CD14-positive monocyte (primary cell): Measurements from ENCODE around the gene STAT5A. TPM values are rescaled to one million over a fixed set of nuclear protein-coding genes. Genes with fewer than 3 reads are reported as not detected.

ENCODE experiments used
- DNase-seq, 3 donors: peaks; one replicate each; pipeline ENCODE4 v3.0.0-alpha.2; 2011 to 2022
- H2AFZ ChIP-seq: 2 replicates; pipeline ENCODE4 v1.6.0; 2012; ENCODE audit warnings: mild to moderate bottlenecking, low read depth, low read length, inconsistent platforms; ENCODE audit not compliant: insufficient read depth, poor library complexity, severe bottlenecking
- H3K27ac ChIP-seq, 2 donors: 1 replicate in 1 of 2; 2 replicates in 1 of 2; pipeline ENCODE4 v1.5.1; 2012 to 2013; ENCODE audit warnings: low read length in 2 of 2, control low read depth in 1 of 2, inconsistent platforms in 1 of 2, low read depth in 1 of 2, mild to moderate bottlenecking in 1 of 2
- H3K27me3 ChIP-seq, 2 donors: one replicate each; pipeline versions ENCODE4 v1.6.0 to v1.6.1; 2011 to 2013; ENCODE audit warnings: low read length in 2 of 2; ENCODE audit not compliant: control insufficient read depth in 2 of 2, insufficient read depth in 2 of 2
- H3K36me3 ChIP-seq, 2 donors: replicated peaks in 1 of 2; 1 replicate in 1 of 2; 2 replicates in 1 of 2; pipeline versions ENCODE4 v1.5.1 to v1.6.1; 2012 to 2013; ENCODE audit warnings: low read length in 2 of 2, control low read depth in 1 of 2, inconsistent platforms in 1 of 2, mild to moderate bottlenecking in 1 of 2; ENCODE audit not compliant: insufficient read depth in 2 of 2, control insufficient read depth in 1 of 2
- H3K4me1 ChIP-seq, 2 donors: 1 replicate in 1 of 2; 2 replicates in 1 of 2; pipeline versions ENCODE4 v1.5.1 to v1.6.1; 2012 to 2013; ENCODE audit warnings: low read length in 2 of 2, control low read depth in 1 of 2, inconsistent platforms in 1 of 2, mild to moderate bottlenecking in 1 of 2, moderate library complexity in 1 of 2; ENCODE audit not compliant: insufficient read depth in 2 of 2, control insufficient read depth in 1 of 2
- H3K4me2 ChIP-seq: replicated peaks from 2 replicates; pipeline ENCODE3; 2012; ENCODE audit warnings: low read length, moderate library complexity, mild to moderate bottlenecking; ENCODE audit not compliant: poor library complexity, severe bottlenecking; ENCODE audit errors: extremely low read depth
- H3K4me3 ChIP-seq, 3 experiments: fragments of 200-600 bp in 1 of 3; sonication (generic) in 1 of 3; replicated peaks in 1 of 3; 1 replicate in 2 of 3; 2 replicates in 1 of 3; pipeline ENCODE4 v1.5.1; 2011 to 2013; ENCODE audit warnings: low read length in 3 of 3, mild to moderate bottlenecking in 3 of 3, control low read depth in 2 of 3, low read depth in 2 of 3, inconsistent platforms in 1 of 3, moderate library complexity in 1 of 3
- H3K79me2 ChIP-seq: 2 replicates; pipeline ENCODE4 v1.6.0; 2012; ENCODE audit warnings: mild to moderate bottlenecking, control low read depth, inconsistent platforms, low read length, moderate library complexity; ENCODE audit not compliant: insufficient read depth
- H3K9ac ChIP-seq: 2 replicates; pipeline ENCODE4 v1.6.0; 2017; ENCODE audit warnings: low read length, mild to moderate bottlenecking; ENCODE audit not compliant: insufficient read depth, poor library complexity, severe bottlenecking
- H3K9me3 ChIP-seq, 2 donors: replicated peaks in 1 of 2; 1 replicate in 1 of 2; 2 replicates in 1 of 2; pipeline versions ENCODE4 v1.5.1 to v1.6.1; 2012 to 2013; ENCODE audit warnings: low read length in 2 of 2, control low read depth in 1 of 2; ENCODE audit not compliant: control insufficient read depth in 1 of 2, insufficient read depth in 1 of 2
- H4K20me1 ChIP-seq: 2 replicates; pipeline ENCODE4 v1.6.0; 2012; ENCODE audit warnings: mild to moderate bottlenecking, low read length, control low read depth, moderate library complexity; ENCODE audit not compliant: insufficient read depth
- H3K27ac Mint-ChIP-seq, 7 donors: one replicate each; pipeline ENCODE4 v1.8.0; 2020; ENCODE audit warnings: mild to moderate bottlenecking in 7 of 7, mixed read lengths in 7 of 7, moderate library complexity in 6 of 7, inconsistent platforms in 2 of 7
- H3K27me3 Mint-ChIP-seq, 3 donors: one replicate each; pipeline ENCODE4 v1.8.0; 2021 to 2022; ENCODE audit warnings: low read depth in 3 of 3, mild to moderate bottlenecking in 3 of 3, mixed read lengths in 3 of 3, moderate library complexity in 3 of 3, inconsistent platforms in 1 of 3
- H3K36me3 Mint-ChIP-seq, 2 donors: one replicate each; pipeline ENCODE4 v1.8.0; 2020; ENCODE audit warnings: mixed read lengths in 2 of 2, inconsistent platforms in 1 of 2, mild to moderate bottlenecking in 1 of 2
- H3K4me1 Mint-ChIP-seq: one replicate; pipeline ENCODE4 v1.8.0; 2020; ENCODE audit warnings: mild to moderate bottlenecking, mixed read lengths
- H3K4me3 Mint-ChIP-seq, 2 donors: one replicate each; pipeline ENCODE4 v1.8.0; 2020; ENCODE audit warnings: mild to moderate bottlenecking in 2 of 2, mixed read lengths in 2 of 2, moderate library complexity in 1 of 2
- H3K9me3 Mint-ChIP-seq, 7 donors: one replicate each; pipeline ENCODE4 v1.8.0; 2020 to 2022; ENCODE audit warnings: mixed read lengths in 7 of 7, mild to moderate bottlenecking in 6 of 7, moderate library complexity in 6 of 7, inconsistent platforms in 2 of 7
- WGBS: methylation state at CpG from one replicate; pipeline ENCODE4 v1.1.5; 2013; ENCODE audit warnings: missing lambda C conversion rate; ENCODE audit not compliant: insufficient coverage; 5-methylcytosine and 5-hydroxymethylcytosine counted together
- intact Hi-C, 2 donors: fragments of 100-400 bp; cut with micrococcal nuclease; formaldehyde crosslinking; loops; one replicate each; pipeline versions ENCODE4 v1.15.0 to v1.15.1; 2023
- polyA plus RNA-seq, 3 donors: library from polyadenylated mRNA; depleted of rRNA in 1 of 3; unstranded in 2 of 3; stranded (reverse) in 1 of 3; fragments of 300-500 nt in 2 of 3; fragments of >200 nt in 1 of 3; fragmentation: Illumina TruSeq in 2 of 3; gene quantifications; 1 replicate in 2 of 3; 2 replicates in 1 of 3; pipeline ENCODE4 v1.2.3, GENCODE V29; 2012 to 2021
- TF ChIP-seq, protein P1 (sequence below): fragments of 200-600 bp; IDR thresholded peaks from one replicate; pipeline ENCODE4 v1.8.0; 2022; ENCODE audit warnings: antibody characterized with exemption, mild to moderate bottlenecking

STAT5A gene
- polyA plus RNA-seq, 3 donors = 30.5 to 91.1 (median 49.8) TPM

GRCh38 chr17:42286411-42287221 lies 1.7 kb upstream of the STAT5A start:
- H3K4me3 ChIP-seq = peak overlapping the region; percentile 53 to 89 (median 87)
- peaks cover 42 to 52% of the 10 kb centered on the region in 2 donors for H3K4me1 ChIP-seq
- peak overlapping the region; percentile 81 for H2AFZ ChIP-seq
- intact Hi-C loops = loop anchor here (5.0 kb wide), 2 partner anchors 39 to 64 kb away; no protein-coding TSS in a partner anchor
- DNase-seq = peak in 1 of 3 donors; percentile 41
- H3K27me3 Mint-ChIP-seq = peaks cover 0 to 4% (median 0%) of the 10 kb centered on the region in 3 donors
- H3K9me3 ChIP-seq = no peaks in the 10 kb centered on the region
- peak overlapping the region; percentile 92 to 94 for H3K4me3 Mint-ChIP-seq
- H3K27me3 ChIP-seq = no peaks in the 10 kb centered on the region
- H4K20me1 ChIP-seq = peaks cover 35% of the 10 kb centered on the region
- TF ChIP-seq, protein P1, sequence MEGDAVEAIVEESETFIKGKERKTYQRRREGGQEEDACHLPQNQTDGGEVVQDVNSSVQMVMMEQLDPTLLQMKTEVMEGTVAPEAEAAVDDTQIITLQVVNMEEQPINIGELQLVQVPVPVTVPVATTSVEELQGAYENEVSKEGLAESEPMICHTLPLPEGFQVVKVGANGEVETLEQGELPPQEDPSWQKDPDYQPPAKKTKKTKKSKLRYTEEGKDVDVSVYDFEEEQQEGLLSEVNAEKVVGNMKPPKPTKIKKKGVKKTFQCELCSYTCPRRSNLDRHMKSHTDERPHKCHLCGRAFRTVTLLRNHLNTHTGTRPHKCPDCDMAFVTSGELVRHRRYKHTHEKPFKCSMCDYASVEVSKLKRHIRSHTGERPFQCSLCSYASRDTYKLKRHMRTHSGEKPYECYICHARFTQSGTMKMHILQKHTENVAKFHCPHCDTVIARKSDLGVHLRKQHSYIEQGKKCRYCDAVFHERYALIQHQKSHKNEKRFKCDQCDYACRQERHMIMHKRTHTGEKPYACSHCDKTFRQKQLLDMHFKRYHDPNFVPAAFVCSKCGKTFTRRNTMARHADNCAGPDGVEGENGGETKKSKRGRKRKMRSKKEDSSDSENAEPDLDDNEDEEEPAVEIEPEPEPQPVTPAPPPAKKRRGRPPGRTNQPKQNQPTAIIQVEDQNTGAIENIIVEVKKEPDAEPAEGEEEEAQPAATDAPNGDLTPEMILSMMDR = no peak
- no peaks in the 10 kb centered on the region for H3K9me3 Mint-ChIP-seq
- H3K4me2 ChIP-seq = peak overlapping the region; percentile 98
- H3K4me1 Mint-ChIP-seq = peaks cover 49% of the 10 kb centered on the region
- peak overlapping the region; percentile 91 to 97 (median 94) for H3K27ac Mint-ChIP-seq
- peaks cover 7 to 13% of the 10 kb centered on the region in 2 donors for H3K36me3 ChIP-seq
- 0% methylated on average over 2 of the region's 5 CpGs for WGBS
- peaks cover 43% of the 10 kb centered on the region for H3K79me2 ChIP-seq
- H3K36me3 Mint-ChIP-seq = peaks cover 14 to 20% of the 10 kb centered on the region in 2 donors
- peak overlapping the region; percentile 78 to 81 for H3K27ac ChIP-seq
- no peak overlapping the region for H3K9ac ChIP-seq

GRCh38 chr17:42287305-42287976 lies 857 bp upstream of the STAT5A start:
- peaks cover 50% of the 10 kb centered on the region for H3K79me2 ChIP-seq
- H2AFZ ChIP-seq = peak overlapping the region; percentile 81
- TF ChIP-seq, protein P1 = no peak
- Mint-ChIP-seq H3K27me3 (peaks cover 0 to 4% (median 0%) of the 10 kb centered on the region in 3 donors), H3K4me3 (peak overlapping the region; percentile 92 to 94), H3K27ac (peak overlapping the region; percentile 91 to 97 (median 94)), H3K9me3 (no peaks in the 10 kb centered on the region), H3K36me3 (peaks cover 21 to 28% of the 10 kb centered on the region in 2 donors), H3K4me1 (peaks cover 57% of the 10 kb centered on the region)
- H3K27me3 ChIP-seq = no peaks in the 10 kb centered on the region
- DNase-seq = peak in 2 of 3 donors; percentile 31 to 45
- H3K4me3 ChIP-seq = peak overlapping the region; percentile 53 to 89 (median 87)
- H3K9ac ChIP-seq = peak overlapping the region; percentile 83
- intact Hi-C loops = loop anchor here (5.0 kb wide), 2 partner anchors 40 to 65 kb away; no protein-coding TSS in a partner anchor
- peak overlapping the region; percentile 98 for H3K4me2 ChIP-seq
- 2% methylated on average over 7 of the region's 14 CpGs for WGBS
- peaks cover 47 to 59% of the 10 kb centered on the region in 2 donors for H3K4me1 ChIP-seq
- peaks cover 7 to 19% of the 10 kb centered on the region in 2 donors for H3K36me3 ChIP-seq
- peak overlapping the region; percentile 78 to 81 for H3K27ac ChIP-seq
- H3K9me3 ChIP-seq = no peaks in the 10 kb centered on the region
- peaks cover 42% of the 10 kb centered on the region for H4K20me1 ChIP-seq
